ENCODE measurements around the gene CDKAL1.
A peak's percentile ranks its signal among the peaks of the same experiment; 100 is the strongest.

Gene CDKAL1

GRCh38 chr6:21037453-21037852, 503.2 kb downstream of the CDKAL1 start:
- no peak overlapping the region for H3K4me2 ChIP-seq (ENCODE audit: low read length)
- H3K18ac ChIP-seq (ENCODE audit: low read length) = no peak overlapping the region
- H3K4me1 ChIP-seq (ENCODE audit: control insufficient read depth, low read depth, low read length) = peaks cover 2% of the 10 kb centered on the region
- no peaks in the 10 kb centered on the region for H3K36me3 ChIP-seq (ENCODE audit: control insufficient read depth, insufficient read depth, low read length)
- H3K9ac ChIP-seq (ENCODE audit: low read length) = no peak overlapping the region
- no peak overlapping the region for H2AK5ac ChIP-seq (ENCODE audit: low read length)
- no peak overlapping the region for H4K8ac ChIP-seq (ENCODE audit: low read depth, low read length)
- DNase-seq = no peak
- no peaks in the 10 kb centered on the region for H3K27me3 ChIP-seq (ENCODE audit: insufficient read depth, low read length, poor library complexity)
- no peak overlapping the region for H4K5ac ChIP-seq (ENCODE audit: low read length)
- H3K79me2 ChIP-seq (ENCODE audit: control insufficient read depth, insufficient read depth, low read length) = no peaks in the 10 kb centered on the region
- H2BK5ac ChIP-seq (ENCODE audit: low read length) = no peak overlapping the region
- no peak overlapping the region for H3K4me3 ChIP-seq (ENCODE audit: low read length)
- H2BK15ac ChIP-seq (replicated peaks; ENCODE audit: low read depth) = no peak overlapping the region
- no peak overlapping the region for H3K27ac ChIP-seq (ENCODE audit: low read depth, low read length)
- no CpG with 5 or more reads among the region's 1 CpG for WGBS (ENCODE audit: extremely low coverage, insufficient coverage, low lambda C conversion rate)
- no peak overlapping the region for H3K23ac ChIP-seq (ENCODE audit: low read length)
- no peaks in the 10 kb centered on the region for H3K79me1 ChIP-seq (ENCODE audit: low read length)
- H3K56ac ChIP-seq (ENCODE audit: low read length) = no peak overlapping the region
- H3K4ac ChIP-seq (ENCODE audit: low read depth, low read length) = no peak overlapping the region
- H2BK120ac ChIP-seq (ENCODE audit: low read depth, low read length) = no peak overlapping the region

- no CpG with 5 or more reads among the region's 7 CpGs for WGBS (ENCODE audit: extremely low coverage, insufficient coverage, low lambda C conversion rate)
- H4K5ac ChIP-seq (ENCODE audit: low read length) = no peak overlapping the region
- no peak overlapping the region for H3K23ac ChIP-seq (ENCODE audit: low read length)
- H3K27ac ChIP-seq (ENCODE audit: low read depth, low read length) = no peak overlapping the region
- H3K4me3 ChIP-seq (ENCODE audit: low read length) = no peak overlapping the region
- no peak overlapping the region for H2BK15ac ChIP-seq (replicated peaks; ENCODE audit: low read depth)
- no peak overlapping the region for H2BK5ac ChIP-seq (ENCODE audit: low read length)
- H3K27me3 ChIP-seq (ENCODE audit: insufficient read depth, low read length, poor library complexity) = no peaks in the 10 kb centered on the region
- no peak overlapping the region for H3K9ac ChIP-seq (ENCODE audit: low read length)
- no peak overlapping the region for H3K56ac ChIP-seq (ENCODE audit: low read length)
- no peak overlapping the region for H2AK5ac ChIP-seq (ENCODE audit: low read length)
- H2BK120ac ChIP-seq (ENCODE audit: low read depth, low read length) = no peak overlapping the region
- no peak overlapping the region for H3K4ac ChIP-seq (ENCODE audit: low read depth, low read length)
- no peaks in the 10 kb centered on the region for H3K79me2 ChIP-seq (ENCODE audit: control insufficient read depth, insufficient read depth, low read length)
- no peak for DNase-seq
- H3K18ac ChIP-seq (ENCODE audit: low read length) = no peak overlapping the region
- H4K8ac ChIP-seq (ENCODE audit: low read depth, low read length) = no peak overlapping the region
- H3K36me3 ChIP-seq (ENCODE audit: control insufficient read depth, insufficient read depth, low read length) = no peaks in the 10 kb centered on the region
- no peaks in the 10 kb centered on the region for H3K79me1 ChIP-seq (ENCODE audit: low read length)
- no peak overlapping the region for H3K4me2 ChIP-seq (ENCODE audit: low read length)
- peaks cover 2% of the 10 kb centered on the region for H3K4me1 ChIP-seq (ENCODE audit: control insufficient read depth, low read depth, low read length)
Observed at GRCh38 chr6:21039926-21040325, 505.7 kb downstream of the CDKAL1 start.

- DNase-seq = no peak
- no peak overlapping the region for H3K4ac ChIP-seq (ENCODE audit: low read depth, low read length)
- no peaks in the 10 kb centered on the region for H3K4me1 ChIP-seq (ENCODE audit: control insufficient read depth, low read depth, low read length)
- no peak overlapping the region for H4K8ac ChIP-seq (ENCODE audit: low read depth, low read length)
- no CpG with 5 or more reads among the region's 5 CpGs for WGBS (ENCODE audit: extremely low coverage, insufficient coverage, low lambda C conversion rate)
- no peaks in the 10 kb centered on the region for H3K79me1 ChIP-seq (ENCODE audit: low read length)
- H3K18ac ChIP-seq (ENCODE audit: low read length) = no peak overlapping the region
- no peaks in the 10 kb centered on the region for H3K79me2 ChIP-seq (ENCODE audit: control insufficient read depth, insufficient read depth, low read length)
- H3K4me3 ChIP-seq (ENCODE audit: low read length) = no peak overlapping the region
- H3K36me3 ChIP-seq (ENCODE audit: control insufficient read depth, insufficient read depth, low read length) = no peaks in the 10 kb centered on the region
- H2BK120ac ChIP-seq (ENCODE audit: low read depth, low read length) = no peak overlapping the region
- no peak overlapping the region for H3K4me2 ChIP-seq (ENCODE audit: low read length)
- no peak overlapping the region for H2AK5ac ChIP-seq (ENCODE audit: low read length)
- H3K27ac ChIP-seq (ENCODE audit: low read depth, low read length) = no peak overlapping the region
- H2BK15ac ChIP-seq (replicated peaks; ENCODE audit: low read depth) = no peak overlapping the region
- H3K27me3 ChIP-seq (ENCODE audit: insufficient read depth, low read length, poor library complexity) = no peaks in the 10 kb centered on the region
- no peak overlapping the region for H4K5ac ChIP-seq (ENCODE audit: low read length)
- H3K23ac ChIP-seq (ENCODE audit: low read length) = no peak overlapping the region
- no peak overlapping the region for H3K56ac ChIP-seq (ENCODE audit: low read length)
- no peak overlapping the region for H2BK5ac ChIP-seq (ENCODE audit: low read length)
- no peak overlapping the region for H3K9ac ChIP-seq (ENCODE audit: low read length)
Observed at GRCh38 chr6:21045135-21045700, 511.0 kb downstream of the CDKAL1 start.

- DNase-seq = no peak
- WGBS (ENCODE audit: extremely low coverage, insufficient coverage, low lambda C conversion rate) = no CpG with 5 or more reads among the region's 6 CpGs
- no peak overlapping the region for H3K27ac ChIP-seq (ENCODE audit: low read depth, low read length)
Observed at GRCh38 chr6:21046276-21046675, 512.0 kb downstream of the CDKAL1 start.

GRCh38 chr6:21048047-21048446, 513.8 kb downstream of the CDKAL1 start:
- no peak overlapping the region for H4K8ac ChIP-seq (ENCODE audit: low read depth, low read length)
- H3K9ac ChIP-seq (ENCODE audit: low read length) = no peak overlapping the region
- H3K4me3 ChIP-seq (ENCODE audit: low read length) = no peak overlapping the region
- no peak overlapping the region for H3K27ac ChIP-seq (ENCODE audit: low read depth, low read length)
- no peak overlapping the region for H3K4ac ChIP-seq (ENCODE audit: low read depth, low read length)
- no peak overlapping the region for H2AK5ac ChIP-seq (ENCODE audit: low read length)
- H3K4me2 ChIP-seq (ENCODE audit: low read length) = no peak overlapping the region
- no peaks in the 10 kb centered on the region for H3K79me1 ChIP-seq (ENCODE audit: low read length)
- no peak overlapping the region for H2BK15ac ChIP-seq (replicated peaks; ENCODE audit: low read depth)
- H3K56ac ChIP-seq (ENCODE audit: low read length) = no peak overlapping the region
- WGBS (ENCODE audit: extremely low coverage, insufficient coverage, low lambda C conversion rate) = no CpG with 5 or more reads among the region's 2 CpGs
- H3K27me3 ChIP-seq (ENCODE audit: insufficient read depth, low read length, poor library complexity) = no peaks in the 10 kb centered on the region
- H3K36me3 ChIP-seq (ENCODE audit: control insufficient read depth, insufficient read depth, low read length) = no peaks in the 10 kb centered on the region
- no peak overlapping the region for H4K5ac ChIP-seq (ENCODE audit: low read length)
- H3K18ac ChIP-seq (ENCODE audit: low read length) = no peak overlapping the region
- DNase-seq = no peak
- no peak overlapping the region for H3K23ac ChIP-seq (ENCODE audit: low read length)
- H2BK120ac ChIP-seq (ENCODE audit: low read depth, low read length) = no peak overlapping the region
- H2BK5ac ChIP-seq (ENCODE audit: low read length) = no peak overlapping the region
- no peaks in the 10 kb centered on the region for H3K79me2 ChIP-seq (ENCODE audit: control insufficient read depth, insufficient read depth, low read length)
- no peaks in the 10 kb centered on the region for H3K4me1 ChIP-seq (ENCODE audit: control insufficient read depth, low read depth, low read length)

More at GRCh38 chr6:21046276-21046675, 512.0 kb downstream of the CDKAL1 start:
- Histone ChIP-seq H2BK15ac (replicated peaks; ENCODE audit: low read depth) (no peak overlapping the region), H3K18ac (ENCODE audit: low read length) (no peak overlapping the region), H3K9ac (ENCODE audit: low read length) (no peak overlapping the region), H3K23ac (ENCODE audit: low read length) (peak overlapping the region; percentile 48), H3K4ac (ENCODE audit: low read depth, low read length) (no peak overlapping the region), H3K36me3 (ENCODE audit: control insufficient read depth, insufficient read depth, low read length) (no peaks in the 10 kb centered on the region), H2AK5ac (ENCODE audit: low read length) (no peak overlapping the region), H4K8ac (ENCODE audit: low read depth, low read length) (no peak overlapping the region), H3K79me1 (ENCODE audit: low read length) (no peaks in the 10 kb centered on the region), H4K5ac (ENCODE audit: low read length) (no peak overlapping the region), H3K4me2 (ENCODE audit: low read length) (no peak overlapping the region), H2BK120ac (ENCODE audit: low read depth, low read length) (no peak overlapping the region), H3K56ac (ENCODE audit: low read length) (no peak overlapping the region), H3K27me3 (ENCODE audit: insufficient read depth, low read length, poor library complexity) (no peaks in the 10 kb centered on the region), H3K79me2 (ENCODE audit: control insufficient read depth, insufficient read depth, low read length) (no peaks in the 10 kb centered on the region), H3K4me3 (ENCODE audit: low read length) (no peak overlapping the region), H2BK5ac (ENCODE audit: low read length) (no peak overlapping the region), H3K4me1 (ENCODE audit: control insufficient read depth, low read depth, low read length) (no peaks in the 10 kb centered on the region)

- no peak overlapping the region for H4K5ac ChIP-seq (ENCODE audit: low read length)
- H2BK15ac ChIP-seq (replicated peaks; ENCODE audit: low read depth) = no peak overlapping the region
- H3K23ac ChIP-seq (ENCODE audit: low read length) = no peak overlapping the region
- no peak overlapping the region for H3K56ac ChIP-seq (ENCODE audit: low read length)
- DNase-seq = no peak
- no peak overlapping the region for H3K4me2 ChIP-seq (ENCODE audit: low read length)
- H4K8ac ChIP-seq (ENCODE audit: low read depth, low read length) = no peak overlapping the region
- no peak overlapping the region for H3K27ac ChIP-seq (ENCODE audit: low read depth, low read length)
- no peak overlapping the region for H2BK5ac ChIP-seq (ENCODE audit: low read length)
- H3K79me1 ChIP-seq (ENCODE audit: low read length) = no peaks in the 10 kb centered on the region
- H3K4ac ChIP-seq (ENCODE audit: low read depth, low read length) = no peak overlapping the region
- H3K4me3 ChIP-seq (ENCODE audit: low read length) = no peak overlapping the region
- H3K36me3 ChIP-seq (ENCODE audit: control insufficient read depth, insufficient read depth, low read length) = no peaks in the 10 kb centered on the region
- no peak overlapping the region for H3K9ac ChIP-seq (ENCODE audit: low read length)
- no peak overlapping the region for H3K18ac ChIP-seq (ENCODE audit: low read length)
- no peaks in the 10 kb centered on the region for H3K4me1 ChIP-seq (ENCODE audit: control insufficient read depth, low read depth, low read length)
- H3K79me2 ChIP-seq (ENCODE audit: control insufficient read depth, insufficient read depth, low read length) = no peaks in the 10 kb centered on the region
- no peaks in the 10 kb centered on the region for H3K27me3 ChIP-seq (ENCODE audit: insufficient read depth, low read length, poor library complexity)
- H2AK5ac ChIP-seq (ENCODE audit: low read length) = no peak overlapping the region
- no peak overlapping the region for H2BK120ac ChIP-seq (ENCODE audit: low read depth, low read length)
Observed at GRCh38 chr6:21049148-21049547, 514.9 kb downstream of the CDKAL1 start.
